HepG2 (cell line): ENCODE data around the gene SPPL2B. TPM values are rescaled to one million over a fixed set of nuclear protein-coding genes. Genes with fewer than 3 reads are reported as not detected.
A peak's percentile ranks its signal among the peaks of the same experiment; 100 is the strongest.

Experiments used
- ATAC-seq: fragments of 200-7000 bp; cut with Tn5 transposase; 3 replicates; pipeline ENCODE4 v1.9.1; 2020; ENCODE audit warnings: mild to moderate bottlenecking, moderate library complexity
- BruUV-seq: library from RNA; stranded (reverse); fragments of 400-500 nt; replicated peaks from 2 replicates; lab custom pipeline; 2021; lab: Mats Ljungman, UMichigan
- CTCF ChIA-PET: fragments of 300-600 bp; formaldehyde crosslinking; extraction: SDS; loops from one replicate; lab custom pipeline; 2021; ENCODE audit warnings: low total read pairs, inconsistent platforms, low intra/inter-chr PET ratio; lab: Yijun Ruan, JAX
- POLR2A ChIA-PET: fragments of 350-600 bp; sonication (Branson Sonifier 250); formaldehyde crosslinking; loops from one replicate; lab custom pipeline; 2020; ENCODE audit warnings: antibody characterized with exemption, inconsistent platforms; lab: Yijun Ruan, JAX
- DNase-seq: peaks from one replicate; pipeline ENCODE4 v3.0.0-alpha.2; 2015; ENCODE audit warnings: low spot score
- FAIRE-seq: peaks from 3 replicates; lab custom pipeline; 2011; peaks lifted over from hg19 to GRCh38; lab: Jason Lieb, UNC
- H2AFZ ChIP-seq: one replicate; pipeline ENCODE4 v1.6.1; 2011; ENCODE audit warnings: low read length, inconsistent platforms
- H3K27ac ChIP-seq: fragments of 300-600 bp; 3 replicates; pipeline ENCODE4 v1.8.0; 2011; ENCODE audit warnings: mixed run types, mild to moderate bottlenecking, mixed read lengths, low read length, inconsistent platforms; ENCODE audit not compliant: insufficient read depth; ENCODE audit errors: extremely low read length
- H3K27me3 ChIP-seq, 2 experiments: fragments of 200-600 bp in 1 of 2; 2 replicates in 1 of 2; 3 replicates in 1 of 2; pipeline versions ENCODE4 v1.6.0 to v1.8.0; 2011; ENCODE audit warnings: low read length in 2 of 2, mild to moderate bottlenecking in 2 of 2, moderate library complexity in 2 of 2, inconsistent platforms in 1 of 2; ENCODE audit not compliant: insufficient read depth in 2 of 2, control insufficient read depth in 1 of 2
- H3K36me3 ChIP-seq, 2 experiments: fragments of 200-600 bp in 1 of 2; replicated peaks in 1 of 2; 2 replicates in 1 of 2; 3 replicates in 1 of 2; pipeline versions ENCODE4 v1.5.1 to v1.8.0; 2011; ENCODE audit warnings: low read length in 2 of 2, inconsistent platforms in 1 of 2; ENCODE audit not compliant: insufficient read depth in 2 of 2, control insufficient read depth in 1 of 2
- H3K4me1 ChIP-seq: 2 replicates; pipeline ENCODE4 v1.5.1; 2012; ENCODE audit warnings: low read length, inconsistent platforms; ENCODE audit not compliant: insufficient read depth
- H3K4me2 ChIP-seq: 2 replicates; pipeline ENCODE4 v1.6.0; 2011; ENCODE audit warnings: low read depth, low read length, inconsistent platforms
- H3K4me3 ChIP-seq, 3 experiments: fragments of 200-600 bp in 1 of 3; sonication (generic), shearing (Covaris generic) in 1 of 3; replicated peaks in 1 of 3; 2 replicates each; pipeline ENCODE4 v1.5.1; 2011 to 2016; ENCODE audit warnings: low read length in 3 of 3, inconsistent platforms in 2 of 3, low read depth in 2 of 3, mild to moderate bottlenecking in 2 of 3, control low read depth in 1 of 3, mixed read lengths in 1 of 3; ENCODE audit not compliant: insufficient read depth in 1 of 3
- H3K79me2 ChIP-seq: one replicate; pipeline ENCODE4 v1.6.1; 2011; ENCODE audit warnings: low read length, inconsistent platforms; ENCODE audit not compliant: insufficient read depth
- H3K9ac ChIP-seq: 2 replicates; pipeline ENCODE4 v1.6.0; 2011; ENCODE audit warnings: mild to moderate bottlenecking, low read depth, low read length, inconsistent platforms; ENCODE audit not compliant: insufficient read depth
- H3K9me3 ChIP-seq: 2 replicates; pipeline ENCODE4 v1.5.1; 2012; ENCODE audit warnings: mild to moderate bottlenecking, low read length
- H4K20me1 ChIP-seq: 2 replicates; pipeline ENCODE4 v1.6.0; 2011; ENCODE audit warnings: inconsistent platforms, mild to moderate bottlenecking, low read length, moderate library complexity; ENCODE audit not compliant: insufficient read depth
- ZNF121 ChIP-seq: sonication (generic); formaldehyde crosslinking; IDR thresholded peaks from 2 replicates; pipeline ENCODE4 v1.5.0; 2020; ENCODE audit warnings: mild to moderate bottlenecking, missing genetic modification reagents
- ZSCAN22 ChIP-seq: sonication (generic); formaldehyde crosslinking; IDR thresholded peaks from 2 replicates; pipeline ENCODE4 v1.4.0; 2020; ENCODE audit warnings: mild to moderate bottlenecking, missing genetic modification reagents
- WGBS: methylation state at CpG from one replicate; pipeline ENCODE4 v1.1.6; 2017; ENCODE audit warnings: low lambda C conversion rate; 5-methylcytosine and 5-hydroxymethylcytosine counted together
- in situ Hi-C: cut with HindIII; loops from 2 replicates; pipeline ENCODE4 v1.10.0; 2017; ENCODE audit warnings: low pct_unique_long_range_greater_than_20kb; ENCODE audit not compliant: extremely low pct_ligation_motif_present
- intact Hi-C: fragments of 100-400 bp; cut with micrococcal nuclease; formaldehyde crosslinking; loops from one replicate; pipeline ENCODE4 v1.10.0; 2022; ENCODE audit not compliant: unreplicated experiment
- polyA plus RNA-seq, 8 experiments: library from polyadenylated mRNA; depleted of rRNA in 3 of 8; stranded (reverse) in 7 of 8; unstranded in 1 of 8; fragments of >200 nt; fragmentation: Illumina TruSeq in 4 of 8; extraction: Trizol in 4 of 8; gene quantifications; 2 replicates each; pipeline versions ENCODE4 v1.2.1 to v1.2.3, GENCODE V29; 2011 to 2016; ENCODE audit warnings: low read depth in 4 of 8, missing spikeins in 1 of 8, mixed read lengths in 1 of 8; ENCODE audit not compliant: insufficient read depth in 1 of 8
- total RNA-seq, 5 experiments: library from RNA; depleted of rRNA; stranded (reverse); fragments of >200 nt; fragmentation: Illumina TruSeq; extraction: Trizol; gene quantifications; 2 replicates each; pipeline ENCODE4 v1.2.3, GENCODE V29; 2016; ENCODE audit warnings: low read depth in 1 of 5
- TF ChIP-seq, protein P1 (sequence below): sonication (generic); formaldehyde crosslinking; IDR thresholded peaks from 2 replicates; pipeline ENCODE4 v1.4.0; 2020; ENCODE audit warnings: missing genetic modification reagents
- TF ChIP-seq, protein P2 (sequence below): sonication (generic); formaldehyde crosslinking; IDR thresholded peaks from 2 replicates; pipeline ENCODE4 v1.4.0; 2020; ENCODE audit warnings: missing genetic modification reagents; ENCODE audit errors: not compliant biosample characterization
- TF ChIP-seq, protein P3 (sequence below), 2 experiments: fragments of 450-650 bp in 1 of 2; sonication (generic) in 1 of 2; formaldehyde crosslinking in 1 of 2; IDR thresholded peaks; 2 replicates each; pipeline versions ENCODE4 v1.6.1 to v1.8.0; 2016 to 2022; ENCODE audit warnings: antibody characterized with exemption in 1 of 2, mild to moderate bottlenecking in 1 of 2, missing genetic modification reagents in 1 of 2
- TF ChIP-seq, protein P4 (sequence below): sonication (generic); formaldehyde crosslinking; IDR thresholded peaks from 2 replicates; pipeline ENCODE4 v1.9.0; 2021; ENCODE audit warnings: missing genetic modification reagents, mild to moderate bottlenecking, borderline replicate concordance
- TF ChIP-seq, protein P5 (sequence below): sonication (generic); formaldehyde crosslinking; conservative IDR thresholded peaks from 2 replicates; pipeline ENCODE4 v1.8.0; 2022; ENCODE audit warnings: low read depth, missing genetic modification reagents

Gene SPPL2B
- total and polyA plus RNA-seq, 2 of the 13 experiments (the other 11 are each of a cell fraction or from before 2014, with no cell fraction given) = 14.9 to 15.2 TPM

DNA sequence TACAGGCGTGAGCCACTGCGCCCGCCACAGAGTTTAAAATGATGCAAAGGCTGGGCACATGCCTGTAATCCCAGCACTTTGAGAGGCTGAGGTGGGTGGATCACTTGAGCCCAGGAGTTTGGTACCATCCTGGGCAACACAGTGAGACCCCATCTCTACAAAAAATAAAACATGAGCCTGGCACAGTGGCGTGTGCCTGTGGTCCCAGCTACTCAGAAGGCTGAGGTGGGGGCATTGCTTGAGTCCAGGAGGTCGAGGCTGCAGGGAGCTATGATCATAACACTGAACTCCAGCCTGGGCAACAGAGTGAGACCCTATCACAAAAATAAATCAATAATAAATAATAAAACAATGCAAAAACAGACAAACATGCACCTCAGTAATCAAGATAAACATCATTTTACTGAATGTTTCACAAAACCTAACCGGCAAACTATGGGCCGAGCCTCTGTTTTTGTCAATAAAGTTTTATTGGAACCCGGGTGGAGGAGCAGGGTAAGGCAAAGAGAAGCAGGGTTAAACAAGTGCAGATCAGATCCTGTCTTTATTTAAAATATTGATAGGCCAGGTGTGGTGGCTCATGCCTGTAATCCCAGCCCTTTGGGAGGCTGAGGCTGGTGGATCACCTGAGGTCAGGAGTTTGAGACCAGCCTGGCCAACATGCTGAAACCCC, 44.5 kb upstream of the SPPL2B start:
- in situ Hi-C loops (no loop called here), intact Hi-C loops (no loop called here)
- Histone ChIP-seq H3K4me1 (peaks cover 30% of the 10 kb centered on the region), H3K4me2 (no peak overlapping the region), H3K9ac (no peak overlapping the region), H3K4me3 (no peak overlapping the region), H3K79me2 (no peaks in the 10 kb centered on the region), H3K9me3 (no peaks in the 10 kb centered on the region), H2AFZ (no peak overlapping the region), H3K27ac (no peak overlapping the region), H3K36me3 (no peaks in the 10 kb centered on the region), H4K20me1 (peaks cover 2% of the 10 kb centered on the region), H3K27me3 (peaks cover 10 to 50% of the 10 kb centered on the region in 2 experiments)
- DNase-seq (no peak), ATAC-seq (no peak), FAIRE-seq (no peak)
- ChIA-PET CTCF (no interaction called here), POLR2A (no interaction called here)
- BruUV-seq = no TSS peak
- WGBS = 73% methylated on average over 8 of the region's 8 CpGs
- TF ChIP-seq, protein P1, sequence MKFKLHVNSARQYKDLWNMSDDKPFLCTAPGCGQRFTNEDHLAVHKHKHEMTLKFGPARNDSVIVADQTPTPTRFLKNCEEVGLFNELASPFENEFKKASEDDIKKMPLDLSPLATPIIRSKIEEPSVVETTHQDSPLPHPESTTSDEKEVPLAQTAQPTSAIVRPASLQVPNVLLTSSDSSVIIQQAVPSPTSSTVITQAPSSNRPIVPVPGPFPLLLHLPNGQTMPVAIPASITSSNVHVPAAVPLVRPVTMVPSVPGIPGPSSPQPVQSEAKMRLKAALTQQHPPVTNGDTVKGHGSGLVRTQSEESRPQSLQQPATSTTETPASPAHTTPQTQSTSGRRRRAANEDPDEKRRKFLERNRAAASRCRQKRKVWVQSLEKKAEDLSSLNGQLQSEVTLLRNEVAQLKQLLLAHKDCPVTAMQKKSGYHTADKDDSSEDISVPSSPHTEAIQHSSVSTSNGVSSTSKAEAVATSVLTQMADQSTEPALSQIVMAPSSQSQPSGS (CRISPR knock-in tag) = no peak
- TF ChIP-seq, protein P2, sequence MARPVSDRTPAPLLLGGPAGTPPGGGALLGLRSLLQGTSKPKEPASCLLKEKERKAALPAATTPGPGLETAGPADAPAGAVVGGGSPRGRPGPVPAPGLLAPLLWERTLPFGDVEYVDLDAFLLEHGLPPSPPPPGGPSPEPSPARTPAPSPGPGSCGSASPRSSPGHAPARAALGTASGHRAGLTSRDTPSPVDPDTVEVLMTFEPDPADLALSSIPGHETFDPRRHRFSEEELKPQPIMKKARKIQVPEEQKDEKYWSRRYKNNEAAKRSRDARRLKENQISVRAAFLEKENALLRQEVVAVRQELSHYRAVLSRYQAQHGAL (CRISPR knock-in tag) = no peak
- no peak for TF ChIP-seq ZSCAN22 (CRISPR knock-in tag)
- TF ChIP-seq, protein P3, sequence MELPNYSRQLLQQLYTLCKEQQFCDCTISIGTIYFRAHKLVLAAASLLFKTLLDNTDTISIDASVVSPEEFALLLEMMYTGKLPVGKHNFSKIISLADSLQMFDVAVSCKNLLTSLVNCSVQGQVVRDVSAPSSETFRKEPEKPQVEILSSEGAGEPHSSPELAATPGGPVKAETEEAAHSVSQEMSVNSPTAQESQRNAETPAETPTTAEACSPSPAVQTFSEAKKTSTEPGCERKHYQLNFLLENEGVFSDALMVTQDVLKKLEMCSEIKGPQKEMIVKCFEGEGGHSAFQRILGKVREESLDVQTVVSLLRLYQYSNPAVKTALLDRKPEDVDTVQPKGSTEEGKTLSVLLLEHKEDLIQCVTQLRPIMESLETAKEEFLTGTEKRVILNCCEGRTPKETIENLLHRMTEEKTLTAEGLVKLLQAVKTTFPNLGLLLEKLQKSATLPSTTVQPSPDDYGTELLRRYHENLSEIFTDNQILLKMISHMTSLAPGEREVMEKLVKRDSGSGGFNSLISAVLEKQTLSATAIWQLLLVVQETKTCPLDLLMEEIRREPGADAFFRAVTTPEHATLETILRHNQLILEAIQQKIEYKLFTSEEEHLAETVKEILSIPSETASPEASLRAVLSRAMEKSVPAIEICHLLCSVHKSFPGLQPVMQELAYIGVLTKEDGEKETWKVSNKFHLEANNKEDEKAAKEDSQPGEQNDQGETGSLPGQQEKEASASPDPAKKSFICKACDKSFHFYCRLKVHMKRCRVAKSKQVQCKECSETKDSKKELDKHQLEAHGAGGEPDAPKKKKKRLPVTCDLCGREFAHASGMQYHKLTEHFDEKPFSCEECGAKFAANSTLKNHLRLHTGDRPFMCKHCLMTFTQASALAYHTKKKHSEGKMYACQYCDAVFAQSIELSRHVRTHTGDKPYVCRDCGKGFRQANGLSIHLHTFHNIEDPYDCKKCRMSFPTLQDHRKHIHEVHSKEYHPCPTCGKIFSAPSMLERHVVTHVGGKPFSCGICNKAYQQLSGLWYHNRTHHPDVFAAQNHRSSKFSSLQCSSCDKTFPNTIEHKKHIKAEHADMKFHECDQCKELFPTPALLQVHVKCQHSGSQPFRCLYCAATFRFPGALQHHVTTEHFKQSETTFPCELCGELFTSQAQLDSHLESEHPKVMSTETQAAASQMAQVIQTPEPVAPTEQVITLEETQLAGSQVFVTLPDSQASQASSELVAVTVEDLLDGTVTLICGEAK (IDR thresholded peaks at IDR 0.05) = peak; percentile 97
- TF ChIP-seq, protein P3 (CRISPR knock-in tag; IDR thresholded peaks at IDR 0.05) = peak; percentile 99
- TF ChIP-seq, protein P4, sequence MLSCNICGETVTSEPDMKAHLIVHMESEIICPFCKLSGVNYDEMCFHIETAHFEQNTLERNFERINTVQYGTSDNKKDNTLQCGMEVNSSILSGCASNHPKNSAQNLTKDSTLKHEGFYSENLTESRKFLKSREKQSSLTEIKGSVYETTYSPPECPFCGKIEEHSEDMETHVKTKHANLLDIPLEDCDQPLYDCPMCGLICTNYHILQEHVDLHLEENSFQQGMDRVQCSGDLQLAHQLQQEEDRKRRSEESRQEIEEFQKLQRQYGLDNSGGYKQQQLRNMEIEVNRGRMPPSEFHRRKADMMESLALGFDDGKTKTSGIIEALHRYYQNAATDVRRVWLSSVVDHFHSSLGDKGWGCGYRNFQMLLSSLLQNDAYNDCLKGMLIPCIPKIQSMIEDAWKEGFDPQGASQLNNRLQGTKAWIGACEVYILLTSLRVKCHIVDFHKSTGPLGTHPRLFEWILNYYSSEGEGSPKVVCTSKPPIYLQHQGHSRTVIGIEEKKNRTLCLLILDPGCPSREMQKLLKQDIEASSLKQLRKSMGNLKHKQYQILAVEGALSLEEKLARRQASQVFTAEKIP (CRISPR knock-in tag) = no peak
- peak; percentile 40; the same call in 1 of the 2 replicates for TF ChIP-seq ZNF121 (CRISPR knock-in tag)
- TF ChIP-seq, protein P5, sequence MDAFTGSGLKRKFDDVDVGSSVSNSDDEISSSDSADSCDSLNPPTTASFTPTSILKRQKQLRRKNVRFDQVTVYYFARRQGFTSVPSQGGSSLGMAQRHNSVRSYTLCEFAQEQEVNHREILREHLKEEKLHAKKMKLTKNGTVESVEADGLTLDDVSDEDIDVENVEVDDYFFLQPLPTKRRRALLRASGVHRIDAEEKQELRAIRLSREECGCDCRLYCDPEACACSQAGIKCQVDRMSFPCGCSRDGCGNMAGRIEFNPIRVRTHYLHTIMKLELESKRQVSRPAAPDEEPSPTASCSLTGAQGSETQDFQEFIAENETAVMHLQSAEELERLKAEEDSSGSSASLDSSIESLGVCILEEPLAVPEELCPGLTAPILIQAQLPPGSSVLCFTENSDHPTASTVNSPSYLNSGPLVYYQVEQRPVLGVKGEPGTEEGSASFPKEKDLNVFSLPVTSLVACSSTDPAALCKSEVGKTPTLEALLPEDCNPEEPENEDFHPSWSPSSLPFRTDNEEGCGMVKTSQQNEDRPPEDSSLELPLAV (CRISPR knock-in tag) = no peak
